ENCODE data around the gene HS3ST5. TPM values are rescaled to one million over a fixed set of nuclear protein-coding genes. Genes with fewer than 3 reads are reported as not detected.

The HS3ST5 gene
- total RNA-seq, 1 experiment from 2014 or later: 14.4 TPM

DNA sequence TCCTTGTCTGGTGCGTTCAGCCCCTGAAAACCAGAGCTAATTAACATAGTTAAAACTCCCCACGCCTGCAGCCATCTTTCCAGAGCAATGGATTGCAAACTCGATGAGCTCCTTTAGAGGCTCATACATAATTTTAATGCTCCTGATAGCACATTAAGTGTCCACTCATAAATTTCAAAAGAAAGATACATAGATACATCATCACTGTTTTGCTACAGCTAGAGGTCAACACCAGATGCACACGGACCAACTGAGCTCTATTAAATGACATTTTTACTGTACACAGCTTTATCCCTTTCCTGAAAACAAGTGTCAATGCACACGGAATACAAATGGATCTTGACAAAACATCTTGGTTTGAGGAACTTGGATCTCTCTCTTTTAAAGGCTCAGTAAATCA is 280.6 kb downstream of the HS3ST5 start:
- Histone ChIP-seq H3K4me1 (ENCODE audit: insufficient read depth, low read length) (no peaks in the 10 kb centered on the region; the same call in 1 of the 2 replicates), H3K27me3 (ENCODE audit: insufficient read depth, low read length) (no peaks in the 10 kb centered on the region), H3K23me2 (ENCODE audit: insufficient read length, low read depth, low read length, poor library complexity, severe bottlenecking) (no peaks in the 10 kb centered on the region), H4K8ac (replicated peaks; ENCODE audit: insufficient read length, low read depth, low read length) (no peak overlapping the region), H2BK15ac (ENCODE audit: low read depth, low read length) (no peak overlapping the region), H3K56ac (ENCODE audit: insufficient read length, low read depth, low read length) (no peak overlapping the region), H3K14ac (ENCODE audit: insufficient read depth, low read length) (no peak overlapping the region), H3K79me1 (ENCODE audit: insufficient read depth, low read depth, low read length, poor library complexity, severe bottlenecking) (no peaks in the 10 kb centered on the region), H3T11ph (ENCODE audit: low read length) (no peak overlapping the region), H2AK5ac (ENCODE audit: insufficient read length, low read length) (no peak overlapping the region), H2AFZ (ENCODE audit: low read length) (no peak overlapping the region), H4K20me1 (ENCODE audit: control insufficient read depth, insufficient read depth, insufficient read length) (no peaks in the 10 kb centered on the region), H4K91ac (ENCODE audit: insufficient read length, low read depth, low read length) (no peak overlapping the region), H4K5ac (ENCODE audit: insufficient read length, low read depth, low read length) (no peak overlapping the region), H3K23ac (ENCODE audit: insufficient read length, low read depth, low read length) (no peak overlapping the region), H2BK5ac (ENCODE audit: insufficient read length, low read length) (no peak overlapping the region), H2BK12ac (ENCODE audit: insufficient read length, low read depth, low read length) (no peak overlapping the region), H3K18ac (ENCODE audit: insufficient read length, low read depth, low read length) (no peak overlapping the region), H3K4me2 (ENCODE audit: insufficient read depth, insufficient read length, low read length) (no peak overlapping the region), H3K4ac (ENCODE audit: low read depth, low read length) (no peak overlapping the region), H3K79me2 (ENCODE audit: insufficient read depth, low read length) (no peaks in the 10 kb centered on the region), H2BK20ac (ENCODE audit: low read depth, low read length, poor library complexity, severe bottlenecking) (no peak overlapping the region), H3K9ac (ENCODE audit: extremely low read depth, insufficient read length, low read length) (no peak overlapping the region), H3K27ac (ENCODE audit: insufficient read length, low read depth, low read length) (no peak overlapping the region), H2BK120ac (ENCODE audit: low read depth, low read length, poor library complexity, severe bottlenecking) (no peak overlapping the region), H3K9me3 (ENCODE audit: control insufficient read depth, low read depth, low read length) (no peaks in the 10 kb centered on the region)
- no peaks in the 10 kb centered on the region for H3K9me3 Mint-ChIP-seq
- no peaks in the 10 kb centered on the region for H3K27me3 Mint-ChIP-seq (ENCODE audit: low read depth)
- no CpG with 5 or more reads among the region's 5 CpGs for WGBS (ENCODE audit: extremely low coverage, insufficient read length, low lambda C conversion rate)
- H3K27ac Mint-ChIP-seq: no peak overlapping the region
- H3K4me3 Mint-ChIP-seq: no peak overlapping the region
- peaks cover 13 to 16% of the 10 kb centered on the region in 2 experiments for H3K4me1 Mint-ChIP-seq
- DNase-seq: no peak
- TF ChIP-seq, protein P1, sequence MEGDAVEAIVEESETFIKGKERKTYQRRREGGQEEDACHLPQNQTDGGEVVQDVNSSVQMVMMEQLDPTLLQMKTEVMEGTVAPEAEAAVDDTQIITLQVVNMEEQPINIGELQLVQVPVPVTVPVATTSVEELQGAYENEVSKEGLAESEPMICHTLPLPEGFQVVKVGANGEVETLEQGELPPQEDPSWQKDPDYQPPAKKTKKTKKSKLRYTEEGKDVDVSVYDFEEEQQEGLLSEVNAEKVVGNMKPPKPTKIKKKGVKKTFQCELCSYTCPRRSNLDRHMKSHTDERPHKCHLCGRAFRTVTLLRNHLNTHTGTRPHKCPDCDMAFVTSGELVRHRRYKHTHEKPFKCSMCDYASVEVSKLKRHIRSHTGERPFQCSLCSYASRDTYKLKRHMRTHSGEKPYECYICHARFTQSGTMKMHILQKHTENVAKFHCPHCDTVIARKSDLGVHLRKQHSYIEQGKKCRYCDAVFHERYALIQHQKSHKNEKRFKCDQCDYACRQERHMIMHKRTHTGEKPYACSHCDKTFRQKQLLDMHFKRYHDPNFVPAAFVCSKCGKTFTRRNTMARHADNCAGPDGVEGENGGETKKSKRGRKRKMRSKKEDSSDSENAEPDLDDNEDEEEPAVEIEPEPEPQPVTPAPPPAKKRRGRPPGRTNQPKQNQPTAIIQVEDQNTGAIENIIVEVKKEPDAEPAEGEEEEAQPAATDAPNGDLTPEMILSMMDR (conservative IDR thresholded peaks at IDR 0.05): no peak
- H3K36me3 Mint-ChIP-seq (ENCODE audit: insufficient read depth in 1 of 3, low read depth in 3 of 3): peaks cover 0 to 29% (median 7%) of the 10 kb centered on the region in 3 experiments; a peak in 4 of 7 replicates
